ENCODE data around the gene ELMO1.

GRCh38 chr7:37445064-37445723, 3.5 kb downstream of the ELMO1 start:
- TF ChIP-seq POLR2A (IDR thresholded peaks at IDR 0.05; ENCODE audit: low read depth, low read length), result no peak
- TF ChIP-seq POLR2AphosphoS5 (IDR thresholded peaks at IDR 0.05; ENCODE audit: low read depth, low read length), result no peak

Measured in GM12892 (cell line).